ENCODE data around the gene NADSYN1.

DNA sequence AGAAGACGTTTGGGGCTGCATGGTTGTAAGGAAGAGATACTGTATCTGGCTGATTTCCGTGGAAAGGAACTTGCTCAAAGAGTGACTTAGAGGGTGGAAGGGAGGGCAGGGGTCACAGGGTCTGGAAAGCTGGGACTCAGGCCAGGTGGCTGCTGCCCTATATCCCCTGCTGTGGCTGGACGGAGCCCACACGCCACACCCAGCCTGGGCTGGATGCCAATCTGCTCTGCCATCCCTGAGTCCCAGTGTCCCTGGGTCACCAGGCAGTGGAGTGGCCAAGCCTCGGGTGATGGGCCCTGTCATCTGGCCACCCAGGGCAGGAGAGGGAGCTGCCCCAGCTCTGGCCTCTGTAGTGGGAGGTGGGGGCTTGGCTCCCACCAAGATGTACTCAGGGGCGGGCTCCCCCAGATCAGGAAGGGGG is 47.6 kb downstream of the NADSYN1 start:
- TF ChIP-seq POLR2A (IDR thresholded peaks at IDR 0.05) (no peak), CTCF (IDR thresholded peaks at IDR 0.05) (no peak), POLR2AphosphoS5 (IDR thresholded peaks at IDR 0.05) (no peak), EP300 (IDR thresholded peaks at IDR 0.05) (no peak)

All from stomach (tissue), 4 donors.